Testis (tissue), 2 donors: Measurements from ENCODE around the gene TAB2.

ENCODE experiments used
- CTCF ChIP-seq, 3 experiments: fragments of 450-650 bp in 2 of 3; fragments of 200-600 bp in 1 of 3; sonication (generic) in 1 of 3; IDR thresholded peaks; one replicate each; pipeline ENCODE4 v1.5.1; 2016 to 2019; ENCODE audit warnings: antibody characterized with exemption in 3 of 3, mild to moderate bottlenecking in 2 of 3, moderate library complexity in 1 of 3
- POLR2A ChIP-seq: fragments of 450-650 bp; IDR thresholded peaks from one replicate; pipeline ENCODE4 v1.6.1; 2017; ENCODE audit warnings: antibody characterized with exemption, mild to moderate bottlenecking, moderate library complexity

GRCh38 chr6:149433405-149433804 is 115.9 kb downstream of the TAB2 start:
- no peak for TF ChIP-seq CTCF (IDR thresholded peaks at IDR 0.05)
- no peak for TF ChIP-seq POLR2A
